DMS153 treated with DMSO at 0.1 percent for 48 hours (cell line): ENCODE data around the gene DSTYK.

Source experiments
- DNase-seq: peaks from one replicate; lab custom pipeline; 2025; ENCODE audit not compliant: unreplicated experiment; lab: John Stamatoyannopoulos, UW

The DSTYK gene

DNA sequence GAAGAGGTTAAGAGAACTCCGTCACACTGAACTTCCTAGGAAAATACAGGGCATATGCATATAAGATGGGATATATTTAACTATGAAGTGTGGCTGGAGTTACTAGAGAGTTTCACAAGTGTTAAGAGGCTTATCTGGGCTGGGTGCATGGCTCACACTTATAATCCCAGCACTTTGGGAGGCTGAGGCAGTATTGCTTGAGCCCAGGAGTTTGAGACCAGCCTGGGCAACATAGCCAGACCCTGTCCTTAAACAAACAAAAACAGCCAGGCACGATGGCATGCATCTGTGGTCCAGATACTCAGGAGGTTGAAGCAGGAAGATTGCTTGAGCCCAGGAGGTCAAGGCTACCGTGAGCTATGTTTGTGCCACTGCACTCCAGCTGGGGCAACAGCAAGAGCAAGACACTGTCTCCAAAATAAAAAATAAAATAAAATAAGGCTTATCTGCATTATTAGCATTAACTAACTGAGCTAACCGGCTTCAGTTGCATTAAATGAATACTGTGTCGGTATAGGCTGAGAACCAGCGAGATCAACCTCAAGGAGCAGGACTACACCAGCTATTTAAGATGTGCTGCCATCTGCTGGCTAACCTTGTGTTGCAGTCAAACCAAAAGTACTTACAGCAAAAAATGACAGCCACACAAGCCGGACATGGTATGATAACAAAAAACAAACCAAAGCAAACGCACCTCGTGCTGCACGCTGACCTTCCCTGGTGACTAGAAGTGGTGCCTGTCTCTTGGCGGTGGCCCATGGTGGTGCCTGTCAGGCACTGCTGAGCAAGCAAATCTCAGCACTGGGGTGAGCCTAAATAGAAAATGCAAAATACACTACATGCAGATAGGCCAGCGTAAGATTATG is 70.0 kb downstream of the DSTYK start:
- peak; percentile 86 for DNase-seq

DNA sequence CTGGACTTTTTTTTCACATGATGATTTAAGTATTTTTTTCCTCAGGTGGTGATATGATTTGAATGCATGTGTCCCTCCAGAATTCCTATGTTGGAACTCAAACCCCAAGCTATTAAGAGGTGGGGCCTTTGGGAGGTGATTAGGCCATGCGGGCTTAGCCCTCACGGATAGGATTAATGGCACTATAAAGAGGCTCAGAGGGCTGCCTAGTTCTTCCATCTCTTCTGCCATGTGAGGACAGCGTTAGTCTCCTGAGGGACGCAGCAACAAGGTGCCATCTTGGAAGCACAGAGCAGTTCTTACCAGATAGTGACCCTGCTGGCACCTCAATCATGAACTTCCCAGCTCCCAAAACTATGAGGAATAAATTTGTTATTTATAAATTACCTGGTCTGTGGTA is 71.4 kb downstream of the DSTYK start:
- DNase-seq = no peak

DNA sequence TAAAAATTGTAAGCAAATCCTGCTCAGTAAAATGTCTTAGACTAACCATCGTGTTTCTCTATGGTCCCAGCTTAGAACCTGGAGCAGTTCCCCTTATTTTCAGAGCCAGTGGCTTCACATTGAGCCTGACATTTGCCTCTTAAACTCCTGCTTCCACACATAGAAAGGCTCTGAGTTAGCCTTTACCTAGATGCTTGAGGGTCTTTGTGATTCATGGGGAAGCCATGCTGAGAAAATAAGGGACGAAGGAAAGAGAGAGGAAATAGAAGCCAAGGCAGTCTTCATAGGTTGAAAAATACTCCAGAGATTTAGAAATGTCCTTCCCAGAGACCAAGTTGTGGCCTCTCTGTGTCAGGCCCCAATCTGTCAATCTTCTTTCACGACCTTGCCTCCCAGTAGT is 73.6 kb downstream of the DSTYK start:
- no peak for DNase-seq

DNA sequence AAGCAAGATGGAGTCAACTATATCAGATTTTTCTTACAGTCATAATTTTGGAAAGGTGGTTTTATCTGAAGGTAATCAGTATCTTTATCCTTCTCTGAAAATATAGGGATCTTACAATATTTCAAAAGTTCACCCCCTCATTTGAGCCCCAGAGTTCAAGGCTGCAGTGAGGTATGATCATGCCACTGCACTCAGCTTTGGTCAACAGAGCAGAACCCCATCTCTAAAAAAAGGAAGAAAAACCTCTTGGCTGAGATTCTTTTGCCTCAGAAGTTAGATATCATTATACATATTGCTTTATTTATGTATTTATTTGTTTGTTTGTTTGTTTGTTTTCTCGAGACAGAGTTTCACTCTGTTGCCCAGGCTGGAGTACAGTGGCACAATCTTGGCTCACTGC is 78.2 kb downstream of the DSTYK start:
- no peak for DNase-seq

DNA sequence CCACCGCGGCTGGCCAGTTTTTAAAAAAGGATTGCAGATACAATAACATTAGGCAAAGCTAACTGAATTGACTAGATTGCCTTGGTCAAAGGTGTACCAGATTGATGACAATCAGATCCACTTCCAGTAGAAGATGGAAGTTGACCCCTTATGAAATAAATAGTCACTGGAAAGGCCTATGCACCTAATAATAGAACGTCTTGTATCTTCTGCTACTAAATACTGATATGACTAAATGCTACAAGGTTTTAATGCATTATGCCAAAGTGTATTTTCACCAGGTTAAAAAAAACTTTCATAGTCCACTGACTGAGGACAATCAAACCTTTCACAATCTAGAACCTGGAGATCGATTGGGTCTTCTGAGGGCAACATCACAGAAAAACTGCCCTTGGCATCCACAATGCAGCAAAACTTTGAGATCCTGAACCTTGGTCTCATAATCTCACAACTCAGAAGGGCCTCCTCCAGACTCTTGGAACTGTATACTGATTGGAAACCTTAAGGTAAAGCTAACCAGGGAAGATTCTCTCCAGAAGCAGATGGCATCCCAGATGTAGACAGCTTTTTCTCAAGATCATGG is 82.0 kb downstream of the DSTYK start:
- DNase-seq = no peak

DNA sequence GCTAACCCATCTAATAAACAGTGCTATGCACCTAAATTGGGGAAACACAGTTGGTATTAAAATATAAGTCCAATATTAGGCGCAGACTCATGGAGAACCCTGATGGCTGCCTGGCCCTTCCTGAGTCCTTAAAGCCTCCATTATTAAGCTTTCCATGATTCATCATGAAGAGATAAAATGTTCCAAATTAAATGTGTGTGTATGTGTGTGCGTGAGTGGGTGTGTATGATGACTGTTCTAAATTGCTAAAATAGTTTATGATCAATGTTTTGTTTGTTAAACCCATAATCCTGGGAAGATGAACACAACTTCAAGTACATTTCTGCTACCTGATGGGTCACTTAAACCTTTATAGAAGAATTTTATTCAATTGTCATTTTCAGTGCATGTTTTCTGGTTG is 83.5 kb downstream of the DSTYK start:
- DNase-seq = no peak

DNA sequence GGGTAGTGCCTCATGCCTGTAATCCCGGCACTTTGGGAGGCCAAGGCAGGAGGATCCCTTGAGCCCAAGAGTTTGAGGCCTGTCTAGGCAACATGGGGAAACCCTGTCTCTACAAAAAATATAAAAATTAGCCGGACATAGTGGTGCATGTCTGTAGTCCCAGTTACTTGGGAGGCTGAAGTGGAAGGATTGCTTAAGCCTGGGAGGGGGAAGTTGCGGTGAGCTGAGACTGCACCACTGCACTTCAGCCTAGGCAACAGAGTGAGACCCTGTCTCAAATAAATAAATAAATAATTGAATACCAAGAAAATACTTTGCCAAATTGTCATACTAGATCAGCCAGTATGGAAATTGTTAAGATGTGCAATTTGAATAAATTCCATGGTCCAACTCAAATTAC is 83.9 kb downstream of the DSTYK start:
- no peak for DNase-seq

DNA sequence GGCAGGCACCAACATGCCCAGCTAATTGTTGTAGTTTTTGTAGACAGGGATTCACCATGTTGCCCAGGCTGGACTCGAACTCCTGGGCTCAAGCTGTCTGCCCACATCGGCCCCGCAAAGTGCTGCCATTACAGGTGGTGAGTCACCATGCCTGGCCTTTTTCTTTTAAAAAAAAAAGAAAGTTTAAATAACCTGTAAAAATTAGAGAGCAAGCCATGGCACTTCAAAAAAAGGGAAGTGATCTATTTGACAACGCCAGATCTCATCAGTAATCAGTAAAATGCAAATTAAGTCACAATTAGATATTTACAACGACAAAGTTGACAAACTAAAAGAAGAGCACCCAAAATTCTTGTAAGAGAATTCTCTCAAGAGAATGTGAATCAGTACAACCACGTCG is 86.8 kb downstream of the DSTYK start:
- DNase-seq = no peak

DNA sequence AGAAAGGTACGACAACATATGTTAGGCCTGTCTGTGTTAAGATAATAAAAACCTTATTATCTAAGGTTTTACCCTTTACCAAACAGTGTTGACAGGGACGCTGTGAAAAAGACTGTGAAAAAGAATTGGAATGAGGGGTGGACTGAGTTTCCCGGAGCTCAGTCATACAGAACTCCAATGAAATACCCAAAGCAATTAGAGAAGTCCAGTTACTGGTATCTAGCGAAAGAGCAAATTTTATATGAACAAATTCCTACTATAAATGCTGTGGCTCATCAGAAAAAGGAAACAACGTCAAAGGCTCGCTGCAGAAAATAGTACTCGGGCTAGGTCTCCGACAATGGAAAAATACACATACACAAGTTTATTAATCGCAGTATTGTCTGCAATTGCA is 89.0 kb downstream of the DSTYK start:
- DNase-seq = no peak

DNA sequence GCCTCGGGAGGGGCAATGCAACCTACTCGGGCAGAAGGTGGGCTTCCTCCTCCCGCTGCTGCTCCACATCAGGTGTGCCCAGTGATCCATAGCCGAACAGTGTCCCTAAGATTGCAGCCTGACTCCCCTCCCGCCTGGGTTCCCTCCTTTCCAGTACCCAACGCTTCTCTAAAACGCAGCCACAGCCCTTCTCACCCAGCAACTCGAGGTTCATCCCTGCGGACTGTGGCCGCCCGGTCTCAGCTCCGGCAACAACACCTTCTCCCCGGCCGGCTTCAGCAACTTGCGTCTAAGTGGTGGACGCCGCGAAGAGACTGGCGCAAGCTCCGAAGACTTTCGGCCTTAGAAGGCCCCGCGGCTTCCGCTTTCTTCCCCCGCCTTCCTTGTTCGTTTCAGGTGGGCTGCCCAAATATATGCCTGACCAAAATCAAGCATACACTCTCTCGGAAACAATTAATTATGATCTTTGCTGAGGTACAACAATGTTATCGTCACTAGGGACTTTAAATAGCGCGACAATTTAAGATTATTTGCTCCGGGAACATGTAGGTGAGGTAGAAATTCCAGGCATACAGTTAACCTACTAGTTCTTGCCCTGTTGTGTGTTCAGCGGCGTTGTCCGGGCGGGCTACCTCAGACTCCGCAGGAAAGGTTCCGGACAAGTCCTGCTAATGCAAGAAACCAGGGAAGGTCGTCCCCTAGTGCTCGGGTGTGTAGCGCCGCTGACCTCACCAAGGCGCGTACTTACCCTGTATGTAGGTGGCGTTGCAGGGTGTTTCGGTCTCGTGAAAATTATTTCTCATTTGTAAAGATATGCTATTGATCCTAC is 89.6 kb downstream of the DSTYK start, which contains the start of gene RBBP5:
RBBP5 (minus strand) TSS at position 319 of the 829 bp plus-strand sequence; CDS start at position 214, 105 bp downstream.
- peak; percentile 97 for DNase-seq

DNA sequence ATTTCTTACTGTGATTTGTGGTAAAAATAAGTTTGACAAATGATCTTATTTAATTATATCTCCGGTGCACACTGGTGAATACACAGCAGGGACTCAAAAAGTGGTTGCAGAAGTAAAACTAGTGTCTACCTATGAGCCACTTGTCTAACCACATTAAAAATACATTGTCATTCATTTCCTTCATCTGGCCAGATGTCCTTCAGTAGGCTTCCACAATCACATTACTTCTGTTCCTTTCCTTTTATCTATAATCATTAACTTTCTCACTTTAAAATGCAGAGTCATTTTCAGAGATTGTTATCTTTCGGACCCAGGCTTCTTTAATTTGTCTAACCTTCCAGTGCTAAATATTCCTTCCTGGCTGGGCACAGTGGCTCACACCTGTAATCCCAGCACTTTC is 92.8 kb downstream of the DSTYK start:
- no peak for DNase-seq

DNA sequence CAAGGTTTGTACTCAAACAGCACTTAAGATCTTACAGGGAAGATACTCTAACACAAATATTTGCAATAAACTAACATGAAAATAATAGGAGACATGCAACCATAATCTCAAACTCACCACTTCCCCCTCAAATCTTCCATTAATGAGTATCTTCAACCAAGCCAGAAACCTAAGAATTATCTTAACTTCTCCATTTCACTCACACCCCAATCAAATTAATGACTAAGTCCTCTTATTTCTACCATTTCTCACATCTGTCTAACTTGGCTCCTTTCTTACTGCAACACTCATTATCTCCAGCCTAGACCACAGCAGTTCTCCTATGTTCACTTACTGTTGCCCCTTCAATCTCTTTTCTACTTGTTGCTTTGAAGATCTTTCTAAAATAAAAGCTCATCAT is 100.1 kb downstream of the DSTYK start:
- no peak for DNase-seq

DNA sequence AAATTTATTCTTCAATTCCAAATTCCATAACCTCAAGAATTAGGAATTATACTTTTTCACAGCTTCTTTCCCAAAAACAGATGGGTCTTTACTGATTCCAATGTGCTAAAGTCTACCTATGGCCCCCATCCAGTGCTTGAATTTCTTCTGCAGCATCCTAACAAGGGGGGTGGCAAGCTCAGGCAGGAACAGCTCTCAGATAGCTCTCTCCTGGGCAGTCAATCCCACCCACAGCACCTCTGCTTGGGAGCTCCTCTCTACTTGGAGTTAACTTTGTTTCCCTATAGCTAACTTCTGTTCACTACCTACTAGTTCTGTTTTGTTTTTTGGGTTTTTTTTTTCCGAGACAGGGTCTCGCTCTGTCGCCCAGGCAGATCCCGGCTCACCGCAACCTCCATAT is 101.8 kb downstream of the DSTYK start:
- DNase-seq = no peak

DNA sequence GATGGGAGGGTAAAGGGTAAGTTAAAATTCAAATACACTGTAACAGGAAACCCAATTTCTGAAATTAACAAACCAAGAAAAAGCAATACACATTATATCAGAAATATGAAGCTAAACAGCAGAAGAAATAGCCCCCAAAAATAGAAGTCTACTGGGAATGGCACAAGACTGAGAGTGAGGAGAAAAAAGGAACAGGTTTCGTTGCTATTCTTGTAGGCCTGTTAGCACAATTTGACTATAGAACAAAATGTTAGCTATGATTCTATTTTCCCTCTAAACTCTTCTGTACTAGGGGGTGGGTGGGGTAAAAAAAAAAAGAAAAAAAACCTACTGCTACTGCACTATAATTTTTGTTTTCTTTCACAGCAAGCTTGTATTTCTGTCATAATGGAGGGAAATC is 102.2 kb downstream of the DSTYK start:
- DNase-seq = no peak

DNA sequence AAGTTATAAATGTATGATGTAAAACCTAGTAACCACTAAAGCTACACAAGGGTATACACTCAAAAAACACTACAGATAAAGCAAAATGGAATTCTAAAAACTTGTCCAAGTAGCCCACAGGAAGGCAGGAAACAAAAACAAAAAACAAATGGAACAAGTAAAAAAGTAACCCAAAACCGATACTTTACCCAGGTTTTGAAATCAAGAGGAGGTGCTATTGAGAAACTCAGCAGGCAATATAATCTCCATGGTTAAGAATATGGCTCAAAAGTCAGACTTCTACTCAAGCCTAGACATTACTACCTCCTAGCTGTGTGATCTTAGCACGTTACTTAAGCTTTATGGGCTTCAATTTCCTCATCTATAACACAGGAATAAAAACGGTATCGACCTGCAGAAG is 103.0 kb downstream of the DSTYK start:
- DNase-seq = no peak

DNA sequence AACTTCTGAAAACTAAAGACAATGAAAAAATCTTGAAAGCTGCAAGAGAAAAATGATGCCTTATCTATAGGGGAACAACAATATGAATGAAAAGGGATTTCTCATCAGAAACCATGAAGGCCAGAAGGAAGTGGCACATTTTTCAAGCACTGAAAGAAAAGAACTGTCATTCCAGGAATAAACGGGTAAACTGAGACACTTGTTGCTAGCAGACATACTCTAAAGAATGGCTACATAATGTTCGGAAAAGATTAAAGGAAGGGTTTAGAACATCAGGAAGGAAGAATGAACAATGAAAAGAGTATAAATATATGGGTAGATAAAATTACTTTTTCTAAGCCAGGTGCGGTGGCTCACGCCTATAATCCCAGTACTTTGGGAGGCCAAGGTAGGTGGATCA is 104.2 kb downstream of the DSTYK start:
- DNase-seq = no peak

DNA sequence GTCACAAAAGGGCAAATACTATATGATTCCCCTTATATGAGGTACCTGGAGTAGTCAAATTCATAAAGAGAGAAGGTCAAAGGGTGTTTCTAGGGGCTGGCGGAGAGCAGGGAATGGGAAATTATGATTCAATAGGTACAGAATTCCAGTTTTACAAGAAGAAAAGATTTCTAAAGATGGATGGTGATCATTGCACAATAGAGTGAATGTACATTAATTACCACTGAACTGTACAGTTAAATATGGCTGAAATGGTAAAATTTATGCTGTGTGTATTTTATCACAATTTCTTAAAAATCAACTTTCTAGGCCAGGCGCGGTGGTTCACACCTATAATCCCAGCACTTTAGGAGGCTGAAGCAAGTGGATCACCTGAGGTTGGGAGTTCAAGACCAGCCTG is 109.1 kb downstream of the DSTYK start:
- no peak for DNase-seq

DNA sequence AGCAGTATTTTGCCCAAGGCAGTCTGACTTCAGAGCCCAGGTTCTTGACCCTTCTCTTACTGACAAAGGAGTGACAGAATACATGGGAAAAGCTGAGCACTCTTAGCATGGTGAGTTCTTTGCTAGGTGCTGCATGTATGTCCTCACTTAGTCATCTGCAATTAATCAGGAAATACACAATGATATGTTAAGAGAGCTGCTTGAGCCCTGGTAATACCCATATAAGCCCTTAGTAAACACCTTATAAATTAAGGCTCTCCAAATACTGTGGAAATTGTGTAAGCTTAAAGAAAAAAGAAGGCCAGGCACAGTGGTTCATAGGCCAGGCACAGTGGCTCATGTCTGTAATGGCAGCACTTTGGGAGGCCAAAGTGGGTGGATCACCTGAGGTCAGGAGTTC is 113.3 kb downstream of the DSTYK start:
- DNase-seq = no peak

DNA sequence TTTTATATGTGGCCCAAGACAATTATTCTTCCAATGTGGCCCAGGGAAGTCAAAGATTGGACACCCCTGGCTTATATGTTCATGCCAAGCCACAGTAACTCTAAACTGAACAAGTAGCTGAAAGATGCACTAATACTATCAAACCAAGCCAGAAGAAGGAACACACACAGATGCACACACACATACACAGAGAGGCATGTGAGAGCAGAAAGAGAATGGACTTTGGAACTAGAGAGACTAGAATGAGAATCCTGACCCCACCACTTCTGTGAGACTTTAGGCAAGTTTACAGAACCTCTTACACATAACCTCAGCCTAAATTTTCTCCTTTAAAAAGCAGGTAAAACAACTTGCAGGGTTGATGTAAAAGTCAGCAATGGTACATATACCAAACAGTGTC is 116.1 kb downstream of the DSTYK start:
- no peak for DNase-seq
